HuH-7.5 (cell line): ENCODE results near the gene NLRP12.
"Not testable (repeated sequence)": the region's sequence is repeated elsewhere in the genome, so short reads cannot be mapped to it uniquely, and the experiment has no call there.

Experiments
- DNase-seq: peaks from one replicate; pipeline ENCODE4 v3.0.0; 2011; ENCODE audit warnings: low spot score

Gene NLRP12, protein sequence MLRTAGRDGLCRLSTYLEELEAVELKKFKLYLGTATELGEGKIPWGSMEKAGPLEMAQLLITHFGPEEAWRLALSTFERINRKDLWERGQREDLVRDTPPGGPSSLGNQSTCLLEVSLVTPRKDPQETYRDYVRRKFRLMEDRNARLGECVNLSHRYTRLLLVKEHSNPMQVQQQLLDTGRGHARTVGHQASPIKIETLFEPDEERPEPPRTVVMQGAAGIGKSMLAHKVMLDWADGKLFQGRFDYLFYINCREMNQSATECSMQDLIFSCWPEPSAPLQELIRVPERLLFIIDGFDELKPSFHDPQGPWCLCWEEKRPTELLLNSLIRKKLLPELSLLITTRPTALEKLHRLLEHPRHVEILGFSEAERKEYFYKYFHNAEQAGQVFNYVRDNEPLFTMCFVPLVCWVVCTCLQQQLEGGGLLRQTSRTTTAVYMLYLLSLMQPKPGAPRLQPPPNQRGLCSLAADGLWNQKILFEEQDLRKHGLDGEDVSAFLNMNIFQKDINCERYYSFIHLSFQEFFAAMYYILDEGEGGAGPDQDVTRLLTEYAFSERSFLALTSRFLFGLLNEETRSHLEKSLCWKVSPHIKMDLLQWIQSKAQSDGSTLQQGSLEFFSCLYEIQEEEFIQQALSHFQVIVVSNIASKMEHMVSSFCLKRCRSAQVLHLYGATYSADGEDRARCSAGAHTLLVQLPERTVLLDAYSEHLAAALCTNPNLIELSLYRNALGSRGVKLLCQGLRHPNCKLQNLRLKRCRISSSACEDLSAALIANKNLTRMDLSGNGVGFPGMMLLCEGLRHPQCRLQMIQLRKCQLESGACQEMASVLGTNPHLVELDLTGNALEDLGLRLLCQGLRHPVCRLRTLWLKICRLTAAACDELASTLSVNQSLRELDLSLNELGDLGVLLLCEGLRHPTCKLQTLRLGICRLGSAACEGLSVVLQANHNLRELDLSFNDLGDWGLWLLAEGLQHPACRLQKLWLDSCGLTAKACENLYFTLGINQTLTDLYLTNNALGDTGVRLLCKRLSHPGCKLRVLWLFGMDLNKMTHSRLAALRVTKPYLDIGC

DNA sequence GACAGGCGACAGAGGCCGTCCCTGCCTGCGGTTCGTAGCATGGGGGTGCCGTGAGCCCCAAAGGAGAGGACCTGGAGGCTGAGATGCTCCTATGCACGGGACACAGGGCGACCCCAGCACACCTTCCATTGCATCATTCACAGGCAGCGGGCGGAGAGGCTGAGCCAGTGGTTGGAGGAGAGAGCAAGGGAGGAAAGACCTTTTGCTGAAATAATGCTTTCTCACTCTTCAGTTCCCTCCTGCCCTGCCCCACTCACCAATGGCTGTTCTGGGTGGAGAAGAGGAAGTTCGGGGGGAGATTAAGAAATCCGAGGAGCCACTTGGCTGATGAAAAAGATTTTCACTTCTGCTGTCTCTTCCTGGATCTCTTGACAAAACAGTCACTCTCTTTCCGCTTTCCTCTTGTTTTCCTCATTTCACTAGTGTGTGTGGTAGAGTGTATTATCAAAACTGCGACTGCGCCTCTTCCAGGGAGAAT lies at the start of gene NLRP12:
Gene NLRP12 (minus strand): TSS at position 181 of the 478 bp plus-strand sequence. CDS start 140 bp downstream, at position 41.
- DNase-seq = no peak

DNA sequence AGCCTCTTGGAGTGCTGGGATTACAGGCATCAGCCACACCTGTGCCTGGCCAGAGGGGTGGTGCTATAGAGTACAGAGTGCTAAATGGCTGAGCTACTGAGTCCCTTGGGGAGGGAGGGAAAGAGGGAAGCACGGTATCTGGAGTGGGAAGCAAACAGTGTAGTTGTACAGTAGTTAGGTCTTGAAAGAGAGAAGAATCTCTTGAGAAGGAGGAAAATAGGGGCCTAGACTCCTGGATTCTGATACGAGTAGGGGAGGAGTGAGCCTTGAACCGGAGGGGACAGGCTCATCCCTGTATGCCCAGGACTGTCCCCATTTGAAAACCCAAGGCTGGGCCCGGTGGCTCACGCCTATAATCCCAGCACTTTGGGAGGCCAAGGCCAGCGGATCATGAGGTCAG lies 48.6 kb upstream of the NLRP12 start:
- no peak for DNase-seq

DNA sequence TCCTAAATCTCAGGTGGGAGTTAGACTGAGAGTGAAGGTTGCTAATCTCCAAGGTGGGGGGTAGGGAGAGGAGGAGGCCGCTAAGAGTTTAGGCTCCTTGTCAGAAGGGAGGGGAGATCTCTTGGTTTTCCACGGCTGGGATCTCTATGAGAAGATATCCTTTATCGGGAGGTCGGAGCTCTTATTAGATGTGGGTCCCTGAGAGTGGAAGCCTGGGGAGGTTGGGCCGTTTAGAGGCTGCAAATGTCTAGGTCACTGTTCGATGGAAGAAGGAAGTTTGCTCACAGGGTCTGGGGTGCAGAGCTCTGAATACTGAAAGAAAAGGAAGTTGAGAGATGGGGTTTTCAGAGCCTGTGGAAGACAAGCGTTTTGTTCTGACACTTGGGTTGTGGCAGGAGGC lies 47.3 kb upstream of the NLRP12 start:
- no peak for DNase-seq

DNA sequence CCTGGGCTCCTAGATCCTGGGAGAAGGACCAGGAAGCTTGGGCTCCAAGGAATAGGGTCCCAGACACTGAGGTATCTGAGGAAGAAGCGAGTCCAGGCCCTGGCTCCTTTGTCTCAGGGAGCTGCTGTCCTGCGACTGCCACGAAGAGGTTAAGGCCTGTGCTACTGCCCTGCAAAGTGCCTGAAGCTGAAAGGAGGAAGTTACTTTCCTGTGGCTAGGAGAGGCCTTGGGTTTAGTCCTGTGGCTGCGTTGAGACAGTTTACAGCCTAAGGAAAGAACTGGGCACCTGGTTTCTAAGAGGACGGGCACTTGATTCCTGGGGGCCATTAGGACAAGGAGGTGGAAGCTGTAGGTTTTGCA lies 46.4 kb upstream of the NLRP12 start:
- DNase-seq = no peak

DNA sequence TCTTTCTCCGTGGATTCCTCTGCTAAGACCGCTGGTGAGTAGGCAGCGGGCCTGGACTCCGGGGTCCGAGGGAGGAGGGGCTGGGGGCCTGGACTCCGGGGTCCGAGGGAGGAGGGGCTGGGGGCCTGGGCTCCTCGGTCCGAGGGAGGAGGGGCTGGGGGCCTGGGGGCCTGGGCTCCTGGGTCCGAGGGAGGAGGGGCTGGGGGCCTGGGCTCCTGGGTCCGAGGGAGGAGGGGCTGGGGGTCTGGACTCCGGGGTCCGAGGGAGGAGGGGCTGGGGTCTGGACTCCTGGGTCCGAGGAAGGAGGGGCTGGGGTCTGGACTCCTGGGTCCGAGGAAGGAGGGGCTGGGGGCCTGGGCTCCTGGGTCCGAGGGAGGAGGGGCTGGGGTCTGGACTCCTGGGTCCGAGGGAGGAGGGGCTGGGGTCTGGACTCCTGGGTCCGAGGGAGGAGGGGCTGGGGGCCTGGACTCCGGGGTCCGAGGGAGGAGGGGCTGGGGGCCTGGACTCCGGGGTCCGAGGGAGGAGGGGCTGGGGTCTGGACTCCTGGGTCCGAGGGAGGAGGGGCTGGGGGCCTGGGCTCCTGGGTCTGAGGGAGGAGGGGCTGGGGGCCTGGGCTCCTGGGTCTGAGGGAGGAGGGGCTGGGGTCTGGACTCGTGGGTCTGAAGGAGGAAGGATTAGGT lies 45.8 kb upstream of the NLRP12 start:
- DNase-seq = not testable (repeated sequence)

DNA sequence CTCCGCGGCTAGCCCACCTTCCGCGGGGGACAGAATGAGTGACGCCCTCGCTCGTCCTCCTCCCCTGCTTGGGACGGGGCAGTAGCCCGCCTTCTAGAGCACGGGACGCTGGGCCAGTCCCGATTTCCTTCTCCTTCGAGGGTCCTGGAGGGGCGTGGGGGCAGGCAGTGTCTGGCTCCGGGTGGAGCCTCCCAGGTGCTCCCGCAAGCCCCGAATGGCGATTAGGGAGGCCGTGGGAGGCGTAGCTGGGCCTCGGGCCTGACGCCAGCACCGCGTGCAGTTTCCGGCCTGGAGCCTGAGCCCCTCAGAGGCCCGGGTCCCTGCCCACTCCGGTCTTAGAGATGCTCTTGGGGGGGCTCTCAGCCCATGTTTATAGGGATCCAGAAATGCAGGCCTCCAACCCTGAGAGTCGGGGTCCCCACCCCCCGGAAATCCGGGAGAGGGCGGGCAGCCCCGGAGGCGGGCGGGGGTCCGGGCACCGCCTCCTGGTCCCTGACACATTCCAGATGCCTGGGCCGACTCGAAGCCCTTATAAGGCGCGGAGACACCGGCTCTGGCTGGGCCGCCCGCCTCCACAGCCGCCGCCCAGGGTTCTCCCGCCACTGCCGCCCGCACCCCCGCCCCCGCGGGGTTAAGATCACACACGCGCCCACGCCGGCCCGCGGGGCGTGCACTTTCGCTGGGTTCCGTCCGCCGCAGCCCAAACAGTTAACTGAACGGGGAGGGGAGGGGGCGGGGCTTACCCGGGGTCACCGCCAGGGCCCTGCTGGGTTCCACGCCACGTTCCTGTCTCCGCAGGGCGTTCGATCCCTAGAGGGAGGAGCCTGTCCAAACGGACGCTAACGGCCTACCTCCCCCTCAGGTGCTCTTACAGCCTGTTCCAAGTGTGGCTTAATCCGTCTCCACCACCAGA lies 45.0 kb upstream of the NLRP12 start:
- DNase-seq = peak; percentile 98

DNA sequence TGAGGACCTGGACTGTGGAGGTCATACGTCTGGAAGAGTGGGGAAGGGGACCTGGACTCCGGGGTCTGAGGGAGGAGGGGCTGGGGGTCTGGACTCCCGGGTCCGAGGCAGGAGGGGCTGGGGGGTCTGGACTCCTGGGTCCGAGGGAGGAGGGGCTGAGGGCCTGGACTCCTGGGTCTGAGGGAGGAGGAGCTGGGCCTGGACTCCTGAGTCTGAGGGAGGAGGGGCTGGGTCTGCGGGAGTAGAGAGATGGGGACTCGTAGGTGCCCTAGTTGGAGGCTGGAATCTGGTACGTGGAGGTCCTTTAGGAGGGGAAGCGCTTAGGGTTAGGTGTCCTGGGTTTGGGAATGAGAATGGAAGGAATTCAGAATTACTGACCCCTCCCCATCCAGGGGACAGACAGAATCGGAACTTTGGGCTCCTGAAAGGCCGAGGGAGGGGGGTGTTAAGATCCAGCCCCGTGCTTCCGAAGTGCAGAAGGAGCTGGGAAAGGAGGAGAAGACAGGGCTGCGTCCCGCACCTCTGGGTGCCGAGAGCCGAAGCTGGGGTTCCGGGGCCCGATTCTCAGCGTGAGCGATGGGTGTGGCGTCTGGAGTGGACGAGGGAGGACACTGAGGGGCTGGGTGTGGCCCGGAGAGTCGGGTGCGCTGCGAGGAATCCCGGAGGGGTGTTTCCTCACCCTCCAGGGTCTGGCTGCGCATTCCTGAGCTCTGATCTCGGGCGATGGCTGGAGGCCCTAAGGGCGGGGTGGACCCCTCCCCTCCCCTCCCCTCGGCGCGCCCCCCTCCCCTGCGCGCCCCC lies 44.2 kb upstream of the NLRP12 start:
- peak; percentile 78 for DNase-seq

DNA sequence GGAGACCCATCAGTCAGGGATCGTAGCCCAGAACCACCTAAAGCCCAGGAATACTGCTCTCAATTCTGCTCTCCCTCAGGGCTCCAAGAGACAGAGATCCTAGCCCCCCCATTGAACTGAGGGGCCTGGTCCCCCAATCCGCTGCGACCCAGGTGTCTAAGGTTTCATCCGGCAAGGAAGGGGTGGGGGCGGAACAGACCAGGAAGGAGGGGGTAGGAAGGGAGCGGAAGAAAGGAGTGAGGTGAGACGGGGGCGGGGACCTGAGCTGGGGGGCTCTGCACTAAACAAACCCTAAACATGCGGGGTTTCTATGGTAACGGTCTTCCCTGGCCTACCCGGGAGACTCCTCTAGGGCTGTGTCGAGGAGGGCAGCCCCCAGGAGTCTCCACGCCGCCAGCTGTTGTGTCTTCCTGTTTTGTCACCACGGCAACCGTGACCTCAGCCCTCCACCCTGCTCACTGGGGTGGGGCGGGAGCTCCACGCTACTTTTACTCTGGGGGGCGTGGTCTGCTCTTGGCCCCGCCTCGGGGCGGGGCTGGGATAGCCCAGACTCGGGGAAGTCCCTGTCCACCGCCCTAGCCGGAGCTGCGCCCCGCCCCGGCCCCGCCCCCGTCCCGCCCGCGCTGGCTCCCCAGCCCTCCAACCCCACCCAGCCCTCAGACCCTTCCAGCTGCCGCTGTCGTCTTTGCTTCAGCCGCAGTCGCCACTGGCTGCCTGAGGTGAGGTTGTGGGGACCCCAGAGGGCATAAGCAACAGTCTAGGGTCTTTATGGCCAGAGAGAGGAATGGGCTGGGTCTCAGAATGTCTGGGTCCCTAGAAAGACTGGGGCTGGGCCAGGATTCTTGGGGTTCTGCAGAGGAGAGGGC lies 43.3 kb upstream of the NLRP12 start, which contains the start of gene MYADM:
Gene MYADM (plus strand): TSS at position 659 of the 866 bp plus-strand sequence. CDS start 5,647 bp downstream, outside the sequence.
- peak; percentile 96 for DNase-seq

DNA sequence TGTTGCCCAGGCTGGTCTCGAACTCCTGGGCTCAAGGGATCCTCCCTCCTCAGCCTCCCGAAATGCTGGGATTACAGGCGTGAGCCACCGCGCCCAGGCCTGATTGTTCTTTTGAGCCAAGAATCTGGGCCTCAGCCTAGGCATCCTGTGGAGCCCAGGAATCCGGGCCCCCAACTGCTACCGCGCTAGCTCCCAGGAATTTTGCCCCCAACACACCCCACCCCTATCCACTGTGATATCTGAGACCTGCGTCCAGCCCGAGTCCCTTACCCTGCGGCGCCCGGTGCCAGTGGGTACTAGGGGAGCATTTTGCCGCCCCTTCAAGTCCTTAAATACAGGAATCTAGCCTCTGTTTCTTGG lies 42.7 kb upstream of the NLRP12 start:
- DNase-seq = no peak

DNA sequence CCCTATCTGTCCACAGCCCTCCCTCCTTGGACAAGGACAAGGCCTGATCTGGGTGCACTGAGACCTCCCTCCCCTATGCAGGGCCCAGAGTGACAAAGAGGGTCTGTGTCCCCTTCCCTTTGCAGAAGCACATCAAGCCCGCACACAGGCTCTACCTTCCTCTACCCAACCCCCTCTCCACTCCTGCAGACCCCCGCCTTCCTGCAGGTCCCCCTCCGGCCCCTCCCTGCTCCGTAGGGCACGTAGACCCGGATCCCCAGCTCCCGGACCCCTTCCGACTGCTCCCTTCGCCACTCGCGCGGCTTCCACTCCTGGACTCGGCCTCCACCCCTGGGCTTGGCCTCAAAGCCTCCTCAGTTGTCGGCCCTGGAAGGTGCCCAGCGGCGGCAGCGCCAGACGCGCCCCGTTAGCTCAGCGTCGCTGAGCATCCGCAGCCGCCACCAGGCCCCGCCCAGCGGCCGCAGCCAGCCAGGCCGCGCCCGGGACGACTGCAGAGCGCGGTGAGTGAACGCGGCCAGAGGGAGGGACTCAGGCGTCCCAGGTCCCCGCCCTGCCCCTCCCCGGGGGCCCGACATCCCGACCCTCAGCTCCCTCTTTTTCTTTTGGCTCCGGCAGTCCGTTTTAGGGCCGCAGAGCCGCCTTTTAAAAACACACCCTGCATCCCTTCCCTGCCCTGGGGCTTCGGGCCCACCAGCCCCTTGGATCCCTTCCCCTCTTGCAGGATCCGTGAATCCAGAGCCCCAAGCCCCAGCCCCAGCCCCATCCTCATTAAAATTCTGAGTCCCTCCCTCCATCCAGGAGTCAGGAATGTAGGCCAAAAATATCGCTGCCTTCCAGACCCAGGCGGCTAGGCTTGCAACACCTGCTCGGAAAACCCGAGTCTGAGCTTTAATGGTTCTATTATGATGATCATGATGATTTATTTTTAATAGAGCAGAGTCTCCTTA lies 42.1 kb upstream of the NLRP12 start:
- peak; percentile 74 for DNase-seq

DNA sequence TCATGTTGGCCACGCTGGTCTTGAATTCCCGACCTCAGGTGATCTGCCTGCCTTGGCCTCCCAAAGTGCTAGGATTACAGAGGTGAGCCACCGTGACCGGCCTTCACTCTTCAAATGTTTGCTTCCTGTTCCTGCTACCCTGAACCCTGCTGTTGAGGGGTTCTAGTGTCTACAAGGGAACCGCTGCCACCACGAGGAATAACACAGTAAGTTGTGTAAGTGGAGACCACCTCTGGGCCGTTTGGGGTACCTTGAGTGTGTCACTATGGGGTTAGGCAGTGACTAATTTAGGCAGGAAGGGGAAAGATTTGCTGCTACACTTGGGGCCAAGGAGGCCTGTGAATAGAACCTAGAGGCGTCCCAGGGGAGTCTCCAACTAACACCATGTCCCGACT lies 41.4 kb upstream of the NLRP12 start:
- no peak for DNase-seq

DNA sequence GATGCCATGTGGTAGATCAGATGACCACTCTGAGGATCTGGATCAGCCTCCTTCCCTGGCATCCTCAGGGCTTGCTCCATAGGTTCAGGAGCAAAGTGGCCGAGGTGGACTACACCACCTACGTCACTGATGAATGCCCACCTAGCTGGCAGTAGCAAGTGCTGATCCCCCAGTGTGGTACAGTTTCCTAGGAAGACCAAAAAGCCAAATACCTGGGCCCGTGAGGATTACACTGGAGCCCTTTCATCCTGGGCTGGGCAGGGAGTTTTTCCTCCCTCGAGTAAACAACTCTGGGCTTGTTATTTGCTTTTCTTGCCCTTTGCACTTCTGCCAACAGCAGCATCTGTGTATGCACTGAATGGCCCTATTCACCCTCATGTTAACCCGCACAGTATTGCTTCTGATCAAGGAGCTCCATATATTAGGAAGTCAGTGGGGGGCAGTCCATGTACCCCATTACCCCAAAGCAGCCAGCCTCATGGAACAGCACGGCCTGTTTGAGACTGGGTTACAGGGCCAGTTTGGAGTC lies 40.3 kb upstream of the NLRP12 start:
- DNase-seq = peak; percentile 91

DNA sequence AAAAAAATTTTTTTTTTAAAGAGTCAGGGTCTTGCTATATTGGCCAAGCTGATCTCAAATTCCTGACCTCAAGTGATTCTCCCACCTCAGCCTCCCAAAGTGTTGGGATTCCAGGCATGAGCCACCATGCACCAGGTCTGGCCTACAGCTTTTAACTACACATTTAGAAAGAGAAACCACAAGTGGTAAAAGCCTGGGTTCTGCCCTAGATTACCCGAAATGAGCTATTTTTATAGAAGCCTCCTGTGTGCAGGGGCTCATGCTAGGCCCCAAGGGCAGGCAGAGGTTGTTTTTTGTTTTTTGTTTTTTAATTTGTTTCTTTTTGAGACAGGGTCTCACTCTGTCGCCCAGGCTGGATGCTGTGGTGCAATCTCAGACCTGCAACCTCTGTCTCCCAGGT lies 29.6 kb upstream of the NLRP12 start:
- DNase-seq = no peak

DNA sequence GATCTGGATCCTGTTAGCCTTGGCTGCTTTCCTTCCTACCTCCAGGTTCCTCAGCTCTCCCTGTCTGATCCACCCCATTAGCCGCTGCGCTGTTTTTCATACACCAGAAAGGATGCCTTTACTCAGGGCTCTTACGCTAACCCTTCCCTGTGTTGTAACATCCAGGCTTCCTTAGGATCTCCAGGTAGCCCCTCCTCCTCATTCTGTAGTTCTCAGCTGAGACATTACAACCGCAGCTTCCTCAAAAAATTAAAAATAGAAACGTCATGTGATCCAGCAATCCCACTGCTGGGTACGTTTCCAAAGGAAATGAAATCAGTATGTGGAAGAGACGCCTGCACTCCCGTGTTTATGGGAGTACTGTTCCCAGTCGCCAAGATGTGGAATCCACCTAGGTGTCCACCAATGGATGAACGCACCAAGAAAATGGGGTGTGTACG lies 25.1 kb upstream of the NLRP12 start:
- no peak for DNase-seq

DNA sequence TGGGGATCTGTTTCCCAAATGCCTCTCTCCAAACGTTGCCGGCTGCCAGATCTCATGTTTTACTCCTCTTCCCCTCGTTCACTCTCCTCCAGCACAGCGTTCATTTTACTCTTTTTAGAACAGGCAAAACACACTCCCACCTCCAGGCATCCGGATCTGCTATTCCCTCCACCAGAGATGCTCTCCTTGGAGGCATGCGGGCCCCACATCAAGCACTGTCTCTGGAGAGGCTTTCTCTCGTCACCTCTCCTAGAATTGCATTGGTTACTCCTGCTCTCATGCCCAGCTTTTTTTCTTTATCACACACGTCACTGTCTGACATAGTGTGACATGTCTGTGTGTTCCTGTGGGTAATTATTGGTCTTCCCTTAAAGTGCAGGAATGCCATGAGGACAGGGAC lies 23.4 kb upstream of the NLRP12 start:
- no peak for DNase-seq

DNA sequence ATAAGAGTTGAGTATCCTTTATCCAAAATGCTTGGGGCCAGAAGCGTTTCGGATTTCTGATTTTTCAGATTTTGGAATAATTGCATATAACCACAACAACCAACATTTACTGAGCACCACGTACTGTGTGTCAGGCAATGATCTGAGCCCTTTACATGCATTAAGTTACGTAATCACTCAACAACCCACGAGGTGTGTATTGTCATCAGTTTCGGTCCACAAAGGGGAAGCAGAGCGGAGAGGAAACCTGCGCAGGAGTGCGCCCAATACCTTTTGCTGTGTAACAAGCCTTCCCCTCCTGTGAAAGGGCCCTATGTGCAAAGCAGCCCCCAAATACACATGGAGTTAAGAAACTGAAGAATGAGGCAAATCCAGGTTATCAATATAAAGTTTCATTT lies 20.7 kb upstream of the NLRP12 start:
- DNase-seq = no peak

DNA sequence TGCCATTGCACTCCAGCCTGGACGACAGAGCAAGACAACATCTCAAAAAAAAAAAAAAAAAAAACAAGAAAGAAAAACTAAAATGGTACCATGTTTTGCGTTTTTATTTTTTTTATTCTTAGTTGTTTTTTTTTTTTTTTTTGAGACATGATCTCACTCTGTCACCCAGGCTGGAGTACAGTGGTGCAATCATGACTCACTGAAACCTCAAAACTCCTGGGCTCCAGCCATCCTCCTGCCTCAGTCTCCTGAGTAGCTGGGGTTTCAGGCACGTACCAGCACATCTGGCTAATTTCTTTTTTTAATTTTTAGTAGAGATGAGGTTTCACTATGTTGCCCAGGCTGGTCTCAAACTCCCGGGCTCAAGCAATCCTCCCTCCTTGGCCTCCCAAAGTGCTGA lies 16.8 kb upstream of the NLRP12 start:
- not testable (repeated sequence) for DNase-seq

DNA sequence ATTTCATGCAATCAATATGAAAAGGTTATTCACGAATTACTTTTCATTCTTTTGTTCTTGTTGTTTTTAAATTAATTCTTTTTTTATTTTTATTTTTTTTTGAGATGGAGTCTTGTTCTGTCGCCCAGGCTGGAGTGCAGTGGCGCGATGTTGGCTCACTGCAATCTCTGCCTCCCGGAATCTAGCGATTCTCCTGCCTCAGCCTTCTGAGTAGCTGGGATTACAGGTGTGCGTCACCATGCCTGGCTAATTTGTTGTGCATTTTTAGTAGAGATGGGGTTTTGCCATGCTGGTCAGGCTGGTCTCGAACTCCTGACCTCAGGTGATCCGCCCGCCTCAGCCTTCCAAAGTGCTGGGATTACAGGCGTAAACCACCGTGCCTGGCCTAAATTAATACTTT lies 16.1 kb upstream of the NLRP12 start:
- DNase-seq = not testable (repeated sequence)
